ENCODE data around the gene ELAVL2.

The ELAVL2 gene

GRCh38 chr9:23801523-23801922 lies 24.5 kb downstream of the ELAVL2 start:
- peaks cover 7% of the 10 kb centered on the region; the same call in 1 of the 2 replicates for H3K4me1 ChIP-seq (ENCODE audit: insufficient read depth, low read length)
- H3K36me3 ChIP-seq (ENCODE audit: insufficient read depth, low read length): no peaks in the 10 kb centered on the region

GRCh38 chr9:23799521-23799920 lies 26.5 kb downstream of the ELAVL2 start:
- H3K9ac ChIP-seq (ENCODE audit: low read depth, low read length): no peak overlapping the region
- peaks cover 7% of the 10 kb centered on the region; the same call in 1 of the 2 replicates for H3K4me1 ChIP-seq (ENCODE audit: insufficient read depth, low read length)
- no peaks in the 10 kb centered on the region for H3K9me3 ChIP-seq (ENCODE audit: control insufficient read depth, insufficient read depth, low read length)
- no peaks in the 10 kb centered on the region for H3K36me3 ChIP-seq (ENCODE audit: insufficient read depth, low read length)

More at GRCh38 chr9:23801523-23801922, 24.5 kb downstream of the ELAVL2 start:
- no peak overlapping the region for H3K9ac ChIP-seq (ENCODE audit: low read depth, low read length)
- H3K9me3 ChIP-seq (ENCODE audit: control insufficient read depth, insufficient read depth, low read length): no peaks in the 10 kb centered on the region

- Histone ChIP-seq H3K9me3 (ENCODE audit: control insufficient read depth, insufficient read depth, low read length) (no peaks in the 10 kb centered on the region), H3K36me3 (ENCODE audit: insufficient read depth, low read length) (no peaks in the 10 kb centered on the region), H3K4me1 (ENCODE audit: insufficient read depth, low read length) (peaks cover 7% of the 10 kb centered on the region; the same call in 1 of the 2 replicates), H3K9ac (ENCODE audit: low read depth, low read length) (no peak overlapping the region)
These were observed 27.7 kb downstream of the ELAVL2 start for GRCh38 chr9:23798325-23798724.

GRCh38 chr9:23796209-23796608 lies 29.8 kb downstream of the ELAVL2 start:
- no peak overlapping the region for H3K9ac ChIP-seq (ENCODE audit: low read depth, low read length)
- H3K4me1 ChIP-seq (ENCODE audit: insufficient read depth, low read length): peaks cover 5% of the 10 kb centered on the region; the same call in 1 of the 2 replicates
- H3K9me3 ChIP-seq (ENCODE audit: control insufficient read depth, insufficient read depth, low read length): no peaks in the 10 kb centered on the region
- H3K36me3 ChIP-seq (ENCODE audit: insufficient read depth, low read length): no peaks in the 10 kb centered on the region

- Histone ChIP-seq H3K9me3 (ENCODE audit: control insufficient read depth, insufficient read depth, low read length) (no peaks in the 10 kb centered on the region), H3K36me3 (ENCODE audit: insufficient read depth, low read length) (no peaks in the 10 kb centered on the region), H3K4me1 (ENCODE audit: insufficient read depth, low read length) (no peaks in the 10 kb centered on the region)
These were observed 35.4 kb downstream of the ELAVL2 start for GRCh38 chr9:23790351-23791260.

GRCh38 chr9:23789529-23790254 lies 36.3 kb downstream of the ELAVL2 start:
- no peaks in the 10 kb centered on the region for H3K36me3 ChIP-seq (ENCODE audit: insufficient read depth, low read length)
- H3K9me3 ChIP-seq (ENCODE audit: control insufficient read depth, insufficient read depth, low read length): no peaks in the 10 kb centered on the region
- no peaks in the 10 kb centered on the region for H3K4me1 ChIP-seq (ENCODE audit: insufficient read depth, low read length)
- H3K9ac ChIP-seq (ENCODE audit: low read depth, low read length): no peak overlapping the region

More at GRCh38 chr9:23790351-23791260, 35.4 kb downstream of the ELAVL2 start:
- no peak overlapping the region for H3K9ac ChIP-seq (ENCODE audit: low read depth, low read length)

- Histone ChIP-seq H3K9me3 (ENCODE audit: control insufficient read depth, insufficient read depth, low read length) (no peaks in the 10 kb centered on the region), H3K36me3 (ENCODE audit: insufficient read depth, low read length) (no peaks in the 10 kb centered on the region), H3K9ac (ENCODE audit: low read depth, low read length) (no peak overlapping the region), H3K4me1 (ENCODE audit: insufficient read depth, low read length) (peaks cover 3% of the 10 kb centered on the region; the same call in 1 of the 2 replicates)
These were observed 41.1 kb downstream of the ELAVL2 start for GRCh38 chr9:23784962-23785361.

- peaks cover 16% of the 10 kb centered on the region for H3K4me1 ChIP-seq (ENCODE audit: insufficient read depth, low read length)
- H3K9ac ChIP-seq (ENCODE audit: low read depth, low read length): no peak overlapping the region
- H3K9me3 ChIP-seq (ENCODE audit: control insufficient read depth, insufficient read depth, low read length): no peaks in the 10 kb centered on the region
- H3K36me3 ChIP-seq (ENCODE audit: insufficient read depth, low read length): no peaks in the 10 kb centered on the region
These were observed 42.5 kb downstream of the ELAVL2 start for GRCh38 chr9:23783509-23783908.

GRCh38 chr9:23779220-23779619 lies 46.8 kb downstream of the ELAVL2 start:
- Histone ChIP-seq H3K9me3 (ENCODE audit: control insufficient read depth, insufficient read depth, low read length) (no peaks in the 10 kb centered on the region), H3K9ac (ENCODE audit: low read depth, low read length) (no peak overlapping the region; the same call in 1 of the 2 replicates), H3K36me3 (ENCODE audit: insufficient read depth, low read length) (no peaks in the 10 kb centered on the region), H3K4me1 (ENCODE audit: insufficient read depth, low read length) (peaks cover 50% of the 10 kb centered on the region)

GRCh38 chr9:23777328-23777727 lies 48.7 kb downstream of the ELAVL2 start:
- Histone ChIP-seq H3K4me1 (ENCODE audit: insufficient read depth, low read length) (peaks cover 60% of the 10 kb centered on the region), H3K9ac (ENCODE audit: low read depth, low read length) (no peak overlapping the region), H3K9me3 (ENCODE audit: control insufficient read depth, insufficient read depth, low read length) (no peaks in the 10 kb centered on the region), H3K36me3 (ENCODE audit: insufficient read depth, low read length) (no peaks in the 10 kb centered on the region)

GRCh38 chr9:23775549-23775948 lies 50.5 kb downstream of the ELAVL2 start:
- Histone ChIP-seq H3K4me1 (ENCODE audit: insufficient read depth, low read length) (peaks cover 59% of the 10 kb centered on the region), H3K36me3 (ENCODE audit: insufficient read depth, low read length) (no peaks in the 10 kb centered on the region), H3K9me3 (ENCODE audit: control insufficient read depth, insufficient read depth, low read length) (no peaks in the 10 kb centered on the region), H3K9ac (ENCODE audit: low read depth, low read length) (no peak overlapping the region)

- no peak overlapping the region for H3K9ac ChIP-seq (ENCODE audit: low read depth, low read length)
- peaks cover 55% of the 10 kb centered on the region for H3K4me1 ChIP-seq (ENCODE audit: insufficient read depth, low read length)
- no peaks in the 10 kb centered on the region for H3K9me3 ChIP-seq (ENCODE audit: control insufficient read depth, insufficient read depth, low read length)
- H3K36me3 ChIP-seq (ENCODE audit: insufficient read depth, low read length): no peaks in the 10 kb centered on the region
These were observed 51.8 kb downstream of the ELAVL2 start for GRCh38 chr9:23774266-23774665.

GRCh38 chr9:23772385-23772783 lies 53.7 kb downstream of the ELAVL2 start:
- H3K9me3 ChIP-seq (ENCODE audit: control insufficient read depth, insufficient read depth, low read length): no peaks in the 10 kb centered on the region
- H3K36me3 ChIP-seq (ENCODE audit: insufficient read depth, low read length): no peaks in the 10 kb centered on the region
- H3K9ac ChIP-seq (ENCODE audit: low read depth, low read length): no peak overlapping the region
- H3K4me1 ChIP-seq (ENCODE audit: insufficient read depth, low read length): peaks cover 49% of the 10 kb centered on the region

- peaks cover 45% of the 10 kb centered on the region for H3K4me1 ChIP-seq (ENCODE audit: insufficient read depth, low read length)
These were observed 54.2 kb downstream of the ELAVL2 start for GRCh38 chr9:23771746-23772384.

More at GRCh38 chr9:23771746-23772384, 54.2 kb downstream of the ELAVL2 start:
- H3K9ac ChIP-seq (ENCODE audit: low read depth, low read length): no peak overlapping the region
- H3K9me3 ChIP-seq (ENCODE audit: control insufficient read depth, insufficient read depth, low read length): no peaks in the 10 kb centered on the region
- H3K36me3 ChIP-seq (ENCODE audit: insufficient read depth, low read length): no peaks in the 10 kb centered on the region

Measured in ES-I3 (cell line).